HG02973 (cell line): ENCODE results near the gene AP1G2.
"Not testable (repeated sequence)": the region's sequence is repeated elsewhere in the genome, so short reads cannot be mapped to it uniquely, and the experiment has no call there.

ENCODE experiments used
- ATAC-seq: cut with Tn5 transposase; IDR thresholded peaks from one replicate; pipeline ENCODE4 v1.9.1; 2021; ENCODE audit warnings: moderate library complexity; ENCODE audit not compliant: unreplicated experiment

The AP1G2 gene

GRCh38 chr14:23600322-23600707 is 32.7 kb upstream of the AP1G2 start:
- ATAC-seq: no peak

GRCh38 chr14:23594191-23594590 is 26.6 kb upstream of the AP1G2 start:
- ATAC-seq: not testable (repeated sequence)

GRCh38 chr14:23590198-23590597 is 22.6 kb upstream of the AP1G2 start:
- ATAC-seq: no peak

GRCh38 chr14:23589606-23590005 is 22.0 kb upstream of the AP1G2 start:
- ATAC-seq: no peak

- peak; percentile 97 for ATAC-seq
Observed at GRCh38 chr14:23588884-23589598, 21.4 kb upstream of the AP1G2 start.

- ATAC-seq: not testable (repeated sequence)
Observed at GRCh38 chr14:23584527-23585203, 17.1 kb upstream of the AP1G2 start.

- ATAC-seq: not testable (repeated sequence)
Observed at GRCh38 chr14:23583761-23584526, 16.4 kb upstream of the AP1G2 start.

- no peak for ATAC-seq
Observed at GRCh38 chr14:23582906-23583760, 15.5 kb upstream of the AP1G2 start.

GRCh38 chr14:23580948-23581281 is 13.3 kb upstream of the AP1G2 start:
- no peak for ATAC-seq

- ATAC-seq: no peak
Observed at GRCh38 chr14:23580152-23580926, 12.7 kb upstream of the AP1G2 start.

GRCh38 chr14:23579739-23580138 is 12.1 kb upstream of the AP1G2 start:
- ATAC-seq: no peak

GRCh38 chr14:23579311-23579630 is 11.7 kb upstream of the AP1G2 start:
- no peak for ATAC-seq

GRCh38 chr14:23578560-23579310 is 11.1 kb upstream of the AP1G2 start, which contains the start of gene JPH4:
TSS of gene JPH4 (minus strand) at chr14:23578790. CDS start at chr14:23577453, 1,337 bp downstream.
- no peak for ATAC-seq

GRCh38 chr14:23577710-23578392 is 10.3 kb upstream of the AP1G2 start:
- no peak for ATAC-seq

- ATAC-seq: no peak
Observed at GRCh38 chr14:23577004-23577681, 9.6 kb upstream of the AP1G2 start.

- no peak for ATAC-seq
Observed at GRCh38 chr14:23573384-23574015, 5.9 kb upstream of the AP1G2 start.

GRCh38 chr14:23572836-23573235 is 5.2 kb upstream of the AP1G2 start:
- no peak for ATAC-seq

GRCh38 chr14:23572524-23572828 is 4.9 kb upstream of the AP1G2 start:
- ATAC-seq: no peak
